GM23248 (cell line): ENCODE results near the gene SLC2A6. TPM values are rescaled to one million over a fixed set of nuclear protein-coding genes. Genes with fewer than 3 reads are reported as not detected.

Experiments
- DNase-seq: peaks from one replicate; pipeline ENCODE4 v3.0.0-alpha.2; 2015
- H2AFZ ChIP-seq: fragments of 200-600 bp; sonication (generic); 2 replicates; pipeline ENCODE4 v1.6.1; 2016; ENCODE audit warnings: antibody characterized with exemption
- H3F3A ChIP-seq: fragments of 200-600 bp; sonication (generic); 2 replicates; pipeline ENCODE4 v1.6.1; 2016; ENCODE audit warnings: mild to moderate bottlenecking, antibody characterized with exemption, mixed run types; ENCODE audit not compliant: insufficient read depth
- H3K27ac ChIP-seq: fragments of 200-600 bp; sonication (generic); 2 replicates; pipeline ENCODE4 v1.5.1; 2016; ENCODE audit warnings: mild to moderate bottlenecking
- H3K27me3 ChIP-seq: fragments of 200-600 bp; sonication (generic); replicated peaks from 2 replicates; pipeline ENCODE4 v1.6.1; 2016; ENCODE audit warnings: mild to moderate bottlenecking; ENCODE audit not compliant: insufficient read depth
- H3K36me3 ChIP-seq: fragments of 200-600 bp; sonication (generic); 2 replicates; pipeline ENCODE4 v1.6.1; 2016; ENCODE audit warnings: low read depth, mild to moderate bottlenecking
- H3K4me1 ChIP-seq: fragments of 200-600 bp; sonication (generic); 2 replicates; pipeline ENCODE4 v1.6.1; 2016; ENCODE audit warnings: mild to moderate bottlenecking; ENCODE audit not compliant: insufficient read depth
- H3K4me2 ChIP-seq: fragments of 200-600 bp; sonication (generic); one replicate; pipeline ENCODE4 v1.6.1; 2016; ENCODE audit warnings: mild to moderate bottlenecking; ENCODE audit not compliant: unreplicated experiment
- H3K4me3 ChIP-seq: fragments of 200-600 bp; sonication (generic); 2 replicates; pipeline ENCODE4 v1.5.1; 2016; ENCODE audit warnings: mild to moderate bottlenecking
- H3K79me2 ChIP-seq: fragments of 200-600 bp; sonication (generic); 2 replicates; pipeline ENCODE4 v1.6.1; 2016; ENCODE audit warnings: mild to moderate bottlenecking; ENCODE audit not compliant: insufficient read depth
- H3K9ac ChIP-seq: fragments of 200-600 bp; sonication (generic); 2 replicates; pipeline ENCODE4 v1.6.1; 2016; ENCODE audit warnings: mild to moderate bottlenecking
- H3K9me2 ChIP-seq: fragments of 200-600 bp; sonication (generic); 2 replicates; pipeline ENCODE4 v1.6.1; 2016; ENCODE audit warnings: mixed run types, mild to moderate bottlenecking, moderate library complexity; ENCODE audit not compliant: insufficient read depth
- H3K9me3 ChIP-seq: fragments of 200-600 bp; sonication (generic); one replicate; pipeline ENCODE4 v1.6.1; 2017; ENCODE audit warnings: low read depth
- H4K20me1 ChIP-seq: fragments of 200-600 bp; sonication (generic); 2 replicates; pipeline ENCODE4 v1.6.0; 2016; ENCODE audit not compliant: insufficient read depth
- EZH2 ChIP-seq: fragments of 200-600 bp; sonication (generic); IDR thresholded peaks from 2 replicates; pipeline ENCODE4 v1.6.1; 2018; ENCODE audit warnings: antibody characterized with exemption, mild to moderate bottlenecking; ENCODE audit not compliant: insufficient read depth, poor library complexity, severe bottlenecking
- EZH2phosphoT487 ChIP-seq: fragments of 200-600 bp; sonication (generic); IDR thresholded peaks from 2 replicates; pipeline ENCODE4 v1.6.1; 2018; ENCODE audit warnings: antibody characterized with exemption, moderate library complexity, mild to moderate bottlenecking, low read depth; ENCODE audit not compliant: insufficient read depth
- WGBS, 2 experiments: methylation state at CpG; one replicate each; pipeline ENCODE4 v1.1.6; 2015 to 2017; ENCODE audit warnings: low lambda C conversion rate in 2 of 2, low coverage in 1 of 2; ENCODE audit errors: missing lambda C conversion rate in 2 of 2; 5-methylcytosine and 5-hydroxymethylcytosine counted together
- in situ Hi-C: fragments of 300-500 bp; cut with MboI; formaldehyde crosslinking; loops from 2 replicates; pipeline ENCODE4 v1.15.0; 2020
- polyA plus RNA-seq: library from polyadenylated mRNA; unstranded; fragments of >200 nt; fragmentation: Nextera tagmentation; extraction: Ambion mirVana; gene quantifications from 2 replicates; pipeline ENCODE4 v1.2.1, GENCODE V29; 2016
- total RNA-seq: library from RNA; depleted of rRNA; stranded (reverse); fragments of >200 nt; shearing (Covaris generic); gene quantifications from 2 replicates; pipeline ENCODE4 v1.2.3, GENCODE V29; 2014; rRNA removed

Gene SLC2A6
- 10.1 and 12.0 TPM in 2 replicates for total RNA-seq
- 6.8 and 8.6 TPM in 2 replicates for polyA plus RNA-seq

- Histone ChIP-seq H3F3A (no peaks in the 10 kb centered on the region), H3K4me3 (peak within 1 kb of the TSS; percentile 75), H3K9ac (peak within 1 kb of the TSS; percentile 77), H3K27me3 (no peaks in the 10 kb centered on the region), H3K79me2 (no peaks in the 10 kb centered on the region), H3K4me1 (no peaks in the 10 kb centered on the region), H3K9me3 (no peaks in the 10 kb centered on the region), H3K4me2 (peak within 1 kb of the TSS; percentile 88), H3K27ac (no peak within 1 kb of the TSS), H2AFZ (peak within 1 kb of the TSS; percentile 98), H4K20me1 (no peaks in the 10 kb centered on the region), H3K36me3 (no peaks in the 10 kb centered on the region), H3K9me2 (no peaks in the 10 kb centered on the region)
- peak; percentile 93 for DNase-seq
- no peak for TF ChIP-seq EZH2
- 1 to 2% methylated on average over 57 to 79 of the region's 84 CpGs for WGBS, 2 experiments
- in situ Hi-C loops: loop anchor here (25.0 kb wide), 1 partner anchor 442 kb away; the partner anchor contains the start of gene GTF3C5
Measured at GRCh38 chr9:133478851-133479711, at the start of gene SLC2A6. SLC2A6 (minus strand) TSS chr9:133479099; CDS start chr9:133479059, 40 bp downstream.

GRCh38 chr9:133528001-133528875, 49.3 kb upstream of the SLC2A6 start:
- Histone ChIP-seq H3K27ac (no peak overlapping the region), H3K4me1 (no peaks in the 10 kb centered on the region), H3K4me3 (no peak overlapping the region), H3F3A (no peaks in the 10 kb centered on the region), H3K79me2 (no peaks in the 10 kb centered on the region), H3K9me3 (no peaks in the 10 kb centered on the region), H3K36me3 (no peaks in the 10 kb centered on the region), H2AFZ (no peak overlapping the region), H3K9ac (no peak overlapping the region), H3K4me2 (no peak overlapping the region), H3K27me3 (peaks cover 57% of the 10 kb centered on the region), H4K20me1 (no peaks in the 10 kb centered on the region), H3K9me2 (no peaks in the 10 kb centered on the region)
- in situ Hi-C loops: loop anchor here (10.0 kb wide), 1 partner anchor 197 kb away; no protein-coding TSS in a partner anchor
- DNase-seq: no peak
- TF ChIP-seq EZH2 (peak; percentile 9), EZH2phosphoT487 (no peak)
- WGBS, 2 experiments: 30 to 31% methylated on average over 13 to 21 of the region's 22 CpGs

GRCh38 chr9:133527444-133527920, 48.6 kb upstream of the SLC2A6 start:
- in situ Hi-C loops: loop anchor here (10.0 kb wide), 1 partner anchor 197 kb away; no protein-coding TSS in a partner anchor
- Histone ChIP-seq H3K27ac (no peak overlapping the region), H3K4me3 (no peak overlapping the region), H3K79me2 (no peaks in the 10 kb centered on the region), H3K4me1 (no peaks in the 10 kb centered on the region), H3K36me3 (no peaks in the 10 kb centered on the region), H3K9ac (no peak overlapping the region), H3K9me3 (no peaks in the 10 kb centered on the region), H3K4me2 (no peak overlapping the region), H3F3A (no peaks in the 10 kb centered on the region), H3K9me2 (no peaks in the 10 kb centered on the region), H3K27me3 (peaks cover 61% of the 10 kb centered on the region), H2AFZ (no peak overlapping the region), H4K20me1 (no peaks in the 10 kb centered on the region)
- 14 to 15% methylated on average over 14 to 18 of the region's 18 CpGs for WGBS, 2 experiments
- TF ChIP-seq EZH2 (no peak), EZH2phosphoT487 (no peak)
- DNase-seq: no peak

- in situ Hi-C loops: loop anchor here (10.0 kb wide), 1 partner anchor 198 kb away; no protein-coding TSS in a partner anchor
- H3K9me3 ChIP-seq: no peaks in the 10 kb centered on the region
- H3K9ac ChIP-seq: no peak overlapping the region
- H3K9me2 ChIP-seq: no peaks in the 10 kb centered on the region
- H3K4me1 ChIP-seq: no peaks in the 10 kb centered on the region
- H3K27ac ChIP-seq: no peak overlapping the region
- WGBS, 2 experiments: 37 to 39% methylated on average over 15 to 21 of the region's 21 CpGs
- H3F3A ChIP-seq: no peaks in the 10 kb centered on the region
- H2AFZ ChIP-seq: no peak overlapping the region
- no peak overlapping the region for H3K4me2 ChIP-seq
- H3K4me3 ChIP-seq: no peak overlapping the region
- H3K36me3 ChIP-seq: no peaks in the 10 kb centered on the region
- no peak for DNase-seq
- TF ChIP-seq EZH2: no peak
- TF ChIP-seq EZH2phosphoT487: no peak
- H3K79me2 ChIP-seq: no peaks in the 10 kb centered on the region
- H4K20me1 ChIP-seq: no peaks in the 10 kb centered on the region
- peaks cover 61% of the 10 kb centered on the region for H3K27me3 ChIP-seq
Measured at GRCh38 chr9:133526721-133527321, 47.9 kb upstream of the SLC2A6 start.
